ENCODE data around the gene CRYBB1.

CRYBB1 gene

DNA sequence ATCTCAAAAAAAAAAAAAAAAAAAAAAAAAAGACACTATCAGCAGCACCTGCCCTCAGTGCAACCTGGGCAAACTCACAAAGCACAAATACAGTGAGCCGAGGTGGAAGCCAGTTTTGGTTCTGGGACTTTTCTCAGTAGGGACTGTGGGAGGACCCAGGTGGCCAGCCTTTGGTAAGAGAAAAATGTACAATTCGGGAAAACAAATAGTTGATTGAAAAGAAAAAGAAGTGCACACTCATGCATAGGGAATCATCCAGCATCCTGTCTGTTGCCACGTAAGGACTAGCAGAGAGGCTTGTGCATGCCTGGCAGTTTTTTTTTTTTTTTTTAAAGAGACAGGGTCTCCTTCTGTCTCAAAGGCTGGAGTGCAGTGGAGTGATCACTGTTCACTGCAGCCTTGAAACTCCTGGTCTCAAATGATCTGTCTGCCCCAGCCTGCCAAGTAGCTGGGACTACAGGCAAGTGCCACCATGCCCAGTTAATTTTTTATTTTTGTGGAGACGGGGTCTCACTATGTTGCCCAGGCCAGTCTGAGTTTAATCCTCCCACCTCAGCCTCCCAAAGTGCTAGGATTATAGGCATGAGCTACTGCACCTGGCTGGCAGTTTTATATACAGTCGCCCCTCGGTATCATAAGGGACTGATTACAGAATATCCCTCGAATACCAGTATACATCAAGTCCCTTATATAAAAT, 64.6 kb downstream of the CRYBB1 start:
- no peak for DNase-seq (ENCODE audit: low read depth)

- DNase-seq (ENCODE audit: low read depth) = no peak
Measured at GRCh38 chr22:26552466-26552865, 65.4 kb downstream of the CRYBB1 start.

- no peak for DNase-seq (ENCODE audit: low read depth)
Measured at GRCh38 chr22:26551568-26551967, 66.3 kb downstream of the CRYBB1 start.

DNA sequence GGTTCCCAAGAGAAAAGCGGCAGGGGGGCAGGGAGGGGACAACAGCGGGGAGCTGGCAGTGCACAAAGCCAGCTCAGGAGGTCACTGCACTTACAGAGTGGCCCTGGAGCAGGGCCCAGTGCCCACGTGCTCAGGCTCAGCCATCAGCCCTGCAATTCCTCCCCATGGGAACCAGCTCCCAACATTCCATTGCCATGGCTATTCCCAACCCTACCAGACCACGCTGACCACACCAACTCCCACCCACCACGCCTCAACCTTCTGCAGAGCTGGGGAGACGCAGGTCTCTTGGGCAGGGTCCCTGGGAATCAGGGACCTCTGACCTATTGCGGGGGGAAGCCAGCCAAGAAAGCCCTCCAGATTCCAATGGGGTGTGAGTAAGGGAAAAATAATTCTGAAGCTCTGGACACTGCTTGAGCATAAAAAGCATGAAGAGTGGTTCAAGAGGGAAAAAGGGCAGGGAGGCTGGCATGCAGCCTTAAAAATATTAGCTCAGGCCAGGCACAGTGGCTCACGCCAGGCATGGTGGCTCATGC, 67.3 kb downstream of the CRYBB1 start:
- DNase-seq (ENCODE audit: low read depth) = no peak

- no peak for DNase-seq (ENCODE audit: low read depth)
Measured at GRCh38 chr22:26549902-26550497, 67.8 kb downstream of the CRYBB1 start.

All from stimulated activated CD8-positive, alpha-beta memory T cell treated with anti-CD3 and anti-CD28 coated beads, Interleukin-12 subunit alpha, Interleukin-12 subunit beta, amount 100 ng/mL, for 4 hours (primary cell).